Stimulated activated naive CD8-positive, alpha-beta T cell treated with anti-CD3 and anti-CD28 coated beads, Interleukin-15, amount 100 ng/mL, for 72 hours (primary cell): ENCODE data around the gene CACNG4.

Experiments
- ATAC-seq: fragments of 150-1000 bp; cut with Tn5 transposase; 2 replicates; pipeline ENCODE4 v1.10.0; 2021; ENCODE audit warnings: mild to moderate bottlenecking, moderate library complexity
- DNase-seq, 2 donors: peaks; one replicate each; pipeline ENCODE4 v3.0.0; 2021 to 2022
- H3K27ac Mint-ChIP-seq, 2 donors: one replicate each; pipeline ENCODE4 v1.8.0; 2022; ENCODE audit warnings: mild to moderate bottlenecking in 2 of 2, mixed read lengths in 2 of 2, moderate library complexity in 2 of 2
- H3K27me3 Mint-ChIP-seq: one replicate; pipeline ENCODE4 v1.8.0; 2022; ENCODE audit warnings: mixed read lengths
- H3K4me1 Mint-ChIP-seq: one replicate; pipeline ENCODE4 v1.8.0; 2022; ENCODE audit warnings: mild to moderate bottlenecking, mixed read lengths
- H3K4me3 Mint-ChIP-seq, 2 donors: one replicate each; pipeline ENCODE4 v1.8.0; 2022; ENCODE audit warnings: mild to moderate bottlenecking in 2 of 2, mixed read lengths in 2 of 2, moderate library complexity in 1 of 2
- H3K9me3 Mint-ChIP-seq, 2 donors: one replicate each; pipeline ENCODE4 v1.8.0; 2022; ENCODE audit warnings: mixed read lengths in 2 of 2

Gene CACNG4

DNA sequence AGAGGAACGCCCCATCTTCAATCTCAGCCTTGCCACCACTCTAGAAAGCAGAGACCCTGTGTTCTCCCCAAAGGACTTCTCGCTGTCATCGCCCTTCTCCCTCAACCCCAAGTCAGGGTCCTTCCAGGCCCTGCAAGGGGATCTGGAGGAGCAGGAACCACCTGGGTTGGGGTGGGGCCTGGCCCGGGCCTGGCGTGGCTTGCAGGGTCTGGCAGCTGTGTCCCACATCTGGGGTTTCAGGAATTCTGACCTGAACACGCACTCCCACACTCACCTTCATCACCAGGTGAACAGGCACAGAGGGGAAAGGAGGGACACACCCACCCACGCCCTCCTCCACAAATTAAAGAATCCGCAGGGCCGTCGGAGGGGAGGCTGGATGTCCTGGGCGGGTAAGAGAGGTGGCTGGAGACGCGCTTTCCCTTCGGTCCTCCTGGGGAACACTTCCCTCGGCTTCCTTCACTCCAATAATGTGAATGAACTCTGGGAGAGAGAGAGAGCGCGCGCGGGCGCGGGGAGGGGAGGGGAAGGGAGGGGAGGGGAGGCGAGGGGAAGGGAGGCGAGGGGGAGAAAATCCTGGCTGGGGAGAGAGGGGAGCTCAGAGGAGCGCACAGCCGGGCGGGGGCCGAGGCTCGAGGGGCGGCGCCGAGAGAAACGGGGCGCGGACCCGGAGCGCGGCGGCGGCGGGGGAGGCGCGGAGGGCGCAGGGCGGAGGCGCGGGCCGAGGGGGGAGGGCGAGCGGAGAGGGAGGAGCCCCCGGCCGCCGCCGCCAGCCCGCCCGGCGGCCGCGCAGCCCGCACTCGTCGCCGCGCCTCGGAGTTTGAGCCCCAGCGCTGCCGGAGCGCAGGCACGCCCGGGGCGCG is at the start of gene CACNG4:
TSS of gene CACNG4 (plus strand) at position 799 of the 863 bp plus-strand sequence. CDS start 205 bp downstream, outside the sequence.
- no peaks in the 10 kb centered on the region for H3K9me3 Mint-ChIP-seq
- ATAC-seq (peak; percentile 18), DNase-seq (no peak)
- peaks cover 95% of the 10 kb centered on the region for H3K27me3 Mint-ChIP-seq
- peaks cover 23% of the 10 kb centered on the region for H3K4me1 Mint-ChIP-seq
- H3K27ac Mint-ChIP-seq, result peak within 1 kb of the TSS in 1 of 2 donors; percentile 47
- peak within 1 kb of the TSS; percentile 73 to 82 for H3K4me3 Mint-ChIP-seq

- H3K27me3 Mint-ChIP-seq, result peaks cover 27% of the 10 kb centered on the region
- peaks cover 0 to 5% of the 10 kb centered on the region in 2 donors for H3K9me3 Mint-ChIP-seq
- ATAC-seq (no peak), DNase-seq (no peak)
- H3K4me3 Mint-ChIP-seq, result no peak overlapping the region
- H3K27ac Mint-ChIP-seq, result no peak overlapping the region
- no peaks in the 10 kb centered on the region for H3K4me1 Mint-ChIP-seq
Measured at GRCh38 chr17:66915204-66915611, 49.3 kb upstream of the CACNG4 start.

DNA sequence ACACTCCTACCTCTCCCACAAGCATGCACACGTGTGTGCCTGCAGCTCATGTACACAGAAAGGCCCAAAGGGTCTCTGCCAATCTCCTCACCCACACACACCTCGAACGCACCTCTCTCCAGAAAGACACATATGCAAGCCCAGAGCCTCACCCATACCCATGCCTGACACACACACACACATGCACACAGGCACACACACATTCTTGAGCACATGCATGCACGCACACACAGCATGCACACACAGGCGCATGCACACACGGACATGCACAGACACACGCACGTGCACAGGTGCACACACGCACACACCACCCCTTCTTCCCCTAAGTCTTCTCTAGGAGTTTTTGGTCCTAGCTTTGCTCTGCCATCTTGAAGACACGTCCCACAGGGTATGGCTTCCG is 48.7 kb upstream of the CACNG4 start:
- Mint-ChIP-seq H3K27ac (peak overlapping the region in 1 of 2 donors; percentile 3), H3K4me3 (no peak overlapping the region), H3K4me1 (no peaks in the 10 kb centered on the region), H3K27me3 (peaks cover 33% of the 10 kb centered on the region), H3K9me3 (peaks cover 0 to 5% of the 10 kb centered on the region in 2 donors)
- no peak for ATAC-seq
- DNase-seq, result no peak

DNA sequence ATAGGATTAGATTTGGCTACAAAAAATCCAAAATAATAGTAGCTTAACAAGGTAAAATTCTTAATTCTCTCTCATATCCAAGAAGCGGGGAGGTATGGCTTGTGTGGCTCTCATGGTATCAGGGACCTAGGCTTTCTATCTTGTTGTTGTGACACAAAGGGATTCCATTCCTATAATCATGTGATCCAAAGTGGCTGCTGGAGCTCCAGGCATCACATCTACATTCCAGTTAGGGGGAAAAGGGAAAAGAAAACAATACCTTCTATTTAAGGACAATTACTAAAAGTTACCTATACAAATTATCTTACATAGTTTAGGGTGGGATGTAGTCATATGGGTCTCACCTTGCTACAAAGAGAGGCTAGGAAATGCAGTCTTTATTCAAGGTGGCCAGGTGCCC is 47.6 kb upstream of the CACNG4 start:
- Mint-ChIP-seq H3K9me3 (peaks cover 5 to 6% of the 10 kb centered on the region in 2 donors), H3K27me3 (peaks cover 33% of the 10 kb centered on the region), H3K27ac (peak overlapping the region in 1 of 2 donors; percentile 35), H3K4me3 (no peak overlapping the region), H3K4me1 (no peaks in the 10 kb centered on the region)
- ATAC-seq, result no peak
- DNase-seq, result no peak

DNA sequence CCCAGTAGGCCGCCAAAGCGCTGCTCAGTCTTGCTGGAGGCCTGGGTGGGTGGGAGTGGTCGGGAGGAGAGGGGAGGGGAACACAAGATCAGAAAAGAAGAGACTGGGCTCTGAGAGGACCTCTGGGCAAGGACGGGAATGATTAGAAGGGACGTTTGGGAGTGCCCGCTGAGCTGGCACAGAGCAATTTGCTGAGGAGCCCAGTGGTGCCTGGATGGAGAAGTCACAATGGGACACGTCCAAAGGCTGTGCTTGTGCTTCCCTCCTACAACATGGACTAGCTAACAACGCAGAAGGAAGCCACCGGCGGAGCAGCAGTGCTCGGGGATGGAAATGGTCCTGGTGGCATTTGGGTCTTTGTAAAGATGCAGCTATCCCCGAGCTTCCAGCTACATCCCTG is 45.6 kb upstream of the CACNG4 start:
- DNase-seq, result no peak
- H3K27me3 Mint-ChIP-seq, result peaks cover 40% of the 10 kb centered on the region
- H3K27ac Mint-ChIP-seq, result no peak overlapping the region
- ATAC-seq, result no peak
- no peaks in the 10 kb centered on the region for H3K4me1 Mint-ChIP-seq
- H3K9me3 Mint-ChIP-seq, result peaks cover 5 to 7% of the 10 kb centered on the region in 2 donors
- H3K4me3 Mint-ChIP-seq, result no peak overlapping the region

DNA sequence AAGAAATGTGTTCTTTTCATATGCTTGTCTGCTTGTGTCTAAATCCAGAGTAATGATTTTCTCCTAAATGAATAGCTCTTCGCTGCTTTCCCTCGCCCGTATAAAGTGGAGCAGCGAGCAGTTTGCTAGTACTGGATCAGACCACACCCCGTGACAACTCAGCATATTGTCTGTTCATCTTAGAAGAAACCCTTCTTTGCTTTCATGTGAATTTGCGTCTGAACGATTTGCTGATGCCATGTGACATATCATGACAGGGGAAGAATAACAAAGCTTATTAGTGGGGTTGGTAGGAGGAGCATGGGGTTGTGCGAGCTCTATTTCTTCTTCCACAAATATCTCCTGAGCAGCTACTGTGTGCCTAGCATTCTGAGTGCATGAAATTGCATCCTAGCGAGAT is 44.1 kb upstream of the CACNG4 start:
- Mint-ChIP-seq H3K4me1 (no peaks in the 10 kb centered on the region), H3K4me3 (no peak overlapping the region), H3K9me3 (peaks cover 5 to 7% of the 10 kb centered on the region in 2 donors), H3K27ac (no peak overlapping the region), H3K27me3 (peaks cover 34% of the 10 kb centered on the region)
- ATAC-seq (no peak), DNase-seq (no peak)

DNA sequence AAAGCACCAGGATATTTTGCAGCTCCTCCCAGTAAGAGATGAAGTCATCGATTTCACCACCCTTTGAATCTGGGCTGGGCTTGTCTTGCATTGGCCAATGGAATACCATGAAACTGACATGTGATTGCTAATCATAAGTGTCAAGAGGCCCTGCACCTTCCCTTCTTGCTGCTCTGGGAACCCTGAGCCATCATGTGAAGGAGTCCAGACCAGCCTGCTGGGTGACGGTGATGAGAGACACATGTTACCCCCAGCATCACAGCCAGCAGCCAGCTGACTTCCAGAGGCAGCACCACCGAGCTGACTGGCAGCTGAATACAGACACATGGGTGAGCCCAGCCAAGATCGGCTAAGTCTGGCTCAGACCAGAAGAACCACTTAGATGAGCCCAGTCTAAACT is 43.6 kb upstream of the CACNG4 start:
- ATAC-seq (no peak), DNase-seq (no peak)
- H3K4me1 Mint-ChIP-seq, result no peaks in the 10 kb centered on the region
- no peak overlapping the region for H3K27ac Mint-ChIP-seq
- H3K9me3 Mint-ChIP-seq, result peaks cover 5 to 7% of the 10 kb centered on the region in 2 donors
- H3K27me3 Mint-ChIP-seq, result peaks cover 34% of the 10 kb centered on the region
- H3K4me3 Mint-ChIP-seq, result no peak overlapping the region

GRCh38 chr17:66923886-66924285 is 40.6 kb upstream of the CACNG4 start:
- peaks cover 0 to 7% of the 10 kb centered on the region in 2 donors for H3K9me3 Mint-ChIP-seq
- no peaks in the 10 kb centered on the region for H3K4me1 Mint-ChIP-seq
- no peak for DNase-seq
- H3K4me3 Mint-ChIP-seq, result no peak overlapping the region
- H3K27ac Mint-ChIP-seq, result no peak overlapping the region
- ATAC-seq, result no peak
- H3K27me3 Mint-ChIP-seq, result peaks cover 45% of the 10 kb centered on the region

DNA sequence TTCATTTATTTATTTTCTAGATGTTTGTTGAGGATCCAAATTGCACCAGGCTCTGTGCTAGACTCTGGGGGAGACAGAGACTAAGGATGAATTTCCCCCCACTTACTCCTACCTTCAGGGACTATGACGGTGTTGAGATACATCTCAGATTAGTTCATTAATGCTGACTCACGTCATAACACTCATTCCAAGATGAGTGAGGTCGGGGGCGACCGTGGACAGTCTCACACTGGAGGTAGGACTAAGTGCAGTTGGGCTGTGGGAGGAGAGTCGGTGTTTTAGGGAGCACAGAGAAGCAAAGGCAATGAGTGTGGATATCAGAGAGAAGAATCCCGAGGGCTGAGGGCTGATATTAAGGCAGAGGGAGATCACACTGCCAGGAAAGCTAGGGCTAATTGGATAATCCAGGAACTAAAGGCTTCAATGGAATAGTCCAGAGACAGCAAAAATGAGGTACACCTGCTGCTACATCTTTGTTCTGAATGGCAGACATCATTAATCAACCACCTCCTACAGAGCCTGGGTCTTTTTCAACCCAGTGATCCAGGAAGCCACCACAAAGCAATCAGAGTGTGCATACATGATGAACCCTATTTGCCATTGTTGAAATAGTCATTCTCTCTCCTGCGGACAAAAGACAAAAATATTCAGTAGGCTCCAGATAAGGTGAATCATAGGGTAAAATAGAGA is 38.6 kb upstream of the CACNG4 start:
- H3K27ac Mint-ChIP-seq, result no peak overlapping the region
- no peak for ATAC-seq
- H3K4me3 Mint-ChIP-seq, result no peak overlapping the region
- no peaks in the 10 kb centered on the region for H3K4me1 Mint-ChIP-seq
- peaks cover 45% of the 10 kb centered on the region for H3K27me3 Mint-ChIP-seq
- DNase-seq, result no peak
- H3K9me3 Mint-ChIP-seq, result peaks cover 0 to 7% of the 10 kb centered on the region in 2 donors

DNA sequence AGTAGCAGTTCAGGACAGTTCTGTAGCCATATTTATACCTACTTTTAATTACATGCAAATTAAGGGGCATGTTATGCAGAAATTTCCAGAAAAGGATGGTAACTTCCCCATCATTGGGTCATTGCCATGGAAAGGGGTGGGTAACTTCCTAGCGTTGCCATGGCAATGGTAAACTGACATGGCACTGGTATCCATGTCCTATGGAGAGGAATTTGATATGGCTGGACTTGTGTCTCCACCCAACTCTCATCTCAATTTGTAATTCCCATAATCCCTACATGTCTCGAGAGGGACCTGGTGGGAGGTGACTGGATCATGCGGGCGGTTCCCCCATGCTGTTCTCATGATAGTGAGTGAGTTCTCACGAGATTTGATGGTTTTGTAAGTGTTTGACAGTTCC is 35.6 kb upstream of the CACNG4 start:
- no peak for ATAC-seq
- Mint-ChIP-seq H3K4me1 (no peaks in the 10 kb centered on the region), H3K9me3 (no peaks in the 10 kb centered on the region)

DNA sequence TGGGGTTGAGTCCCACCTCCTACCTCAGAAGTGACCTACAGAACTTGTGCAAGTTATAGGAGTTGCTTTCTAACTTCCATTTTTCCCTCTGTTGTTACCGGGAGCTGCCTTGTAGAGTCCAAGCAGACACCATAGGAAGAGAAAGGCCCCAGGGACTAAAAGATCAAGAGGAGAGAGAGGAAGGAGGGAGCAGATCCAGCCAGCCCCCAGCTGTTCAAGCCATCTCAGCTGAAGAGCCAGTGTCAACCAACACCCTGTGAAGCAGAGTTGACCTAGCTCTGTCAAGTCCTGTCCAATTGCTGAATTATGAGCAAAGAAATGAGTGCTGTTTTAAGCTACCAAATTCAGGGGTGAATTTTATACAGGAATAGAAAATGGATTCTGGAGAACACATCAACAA is 34.9 kb upstream of the CACNG4 start:
- Mint-ChIP-seq H3K27ac (no peak overlapping the region), H3K4me3 (no peak overlapping the region), H3K27me3 (peaks cover 39% of the 10 kb centered on the region), H3K4me1 (no peaks in the 10 kb centered on the region), H3K9me3 (peaks cover 1 to 3% of the 10 kb centered on the region in 2 donors)
- no peak for ATAC-seq
- DNase-seq, result no peak

More for the DNA sequence above, 35.6 kb upstream of the CACNG4 start:
- H3K27ac Mint-ChIP-seq, result no peak overlapping the region
- peaks cover 43% of the 10 kb centered on the region for H3K27me3 Mint-ChIP-seq
- no peak for DNase-seq
- no peak overlapping the region for H3K4me3 Mint-ChIP-seq

- Mint-ChIP-seq H3K4me3 (no peak overlapping the region), H3K27ac (peak overlapping the region in 1 of 2 donors; percentile 3), H3K4me1 (no peaks in the 10 kb centered on the region), H3K27me3 (peaks cover 35% of the 10 kb centered on the region), H3K9me3 (peaks cover 4 to 6% of the 10 kb centered on the region in 2 donors)
- no peak for DNase-seq
- ATAC-seq, result no peak
Measured at GRCh38 chr17:66930933-66931332, 33.6 kb upstream of the CACNG4 start.

DNA sequence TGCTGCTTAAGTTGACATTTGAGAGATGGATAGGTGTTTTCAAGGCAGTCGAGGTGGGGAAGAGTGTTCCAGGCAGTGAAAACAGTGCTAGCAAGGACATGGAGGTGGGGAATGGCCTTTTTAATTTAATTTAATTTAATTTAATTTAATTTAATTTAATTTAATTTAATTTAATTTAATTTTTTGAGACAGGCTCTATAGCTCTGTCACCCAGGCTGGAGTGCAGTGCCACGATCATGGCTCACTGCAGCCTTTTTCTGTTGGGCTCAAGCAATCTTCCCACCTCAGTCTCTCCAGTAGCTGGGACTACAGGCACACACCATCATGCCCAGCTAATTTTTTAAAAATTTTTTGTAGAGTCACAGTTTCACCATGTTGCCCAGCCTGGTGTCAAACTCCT is 32.2 kb upstream of the CACNG4 start:
- Mint-ChIP-seq H3K27ac (no peak overlapping the region), H3K4me3 (no peak overlapping the region), H3K9me3 (peaks cover 4 to 18% of the 10 kb centered on the region in 2 donors), H3K4me1 (no peaks in the 10 kb centered on the region), H3K27me3 (peaks cover 27% of the 10 kb centered on the region)
- DNase-seq (no peak), ATAC-seq (no peak)

GRCh38 chr17:66934040-66934439 is 30.5 kb upstream of the CACNG4 start:
- DNase-seq (no peak), ATAC-seq (no peak)
- Mint-ChIP-seq H3K4me1 (no peaks in the 10 kb centered on the region), H3K27ac (no peak overlapping the region), H3K27me3 (peaks cover 39% of the 10 kb centered on the region), H3K4me3 (no peak overlapping the region), H3K9me3 (peaks cover 13 to 31% of the 10 kb centered on the region in 2 donors)

GRCh38 chr17:66935717-66936116 is 28.8 kb upstream of the CACNG4 start:
- Mint-ChIP-seq H3K4me3 (no peak overlapping the region), H3K9me3 (peaks cover 13 to 31% of the 10 kb centered on the region in 2 donors), H3K27ac (no peak overlapping the region), H3K27me3 (peaks cover 48% of the 10 kb centered on the region), H3K4me1 (no peaks in the 10 kb centered on the region)
- no peak for DNase-seq
- ATAC-seq, result no peak

DNA sequence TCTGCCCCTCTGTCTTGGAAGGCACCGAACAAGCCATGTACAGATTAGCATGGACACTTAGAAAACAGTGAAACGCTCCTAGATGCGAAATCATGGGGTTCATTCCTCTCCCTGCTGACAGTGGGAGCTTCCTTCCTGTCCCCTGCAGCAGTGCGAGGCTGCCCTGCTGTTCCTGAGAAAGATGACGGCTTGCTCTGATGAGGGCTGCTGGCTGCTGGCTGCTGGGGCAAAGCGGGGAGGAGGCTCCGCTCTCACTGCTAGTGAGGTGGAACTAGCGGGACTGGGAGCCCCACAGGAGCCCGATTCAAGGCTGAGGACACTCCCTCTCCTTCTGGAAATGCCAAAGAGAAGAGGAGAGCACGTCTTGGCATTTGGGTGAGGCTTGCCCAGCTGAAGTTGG is 25.9 kb upstream of the CACNG4 start:
- Mint-ChIP-seq H3K9me3 (peaks cover 13 to 31% of the 10 kb centered on the region in 2 donors), H3K4me1 (no peaks in the 10 kb centered on the region), H3K27me3 (peaks cover 67% of the 10 kb centered on the region), H3K4me3 (no peak overlapping the region), H3K27ac (no peak overlapping the region)
- no peak for DNase-seq
- no peak for ATAC-seq
